ENCODE measurements around the gene CD99L2.

CD99L2 gene

GRCh38 chrX:150761176-150761818 lies 137.2 kb downstream of the CD99L2 start:
- no peak for DNase-seq

GRCh38 chrX:150759568-150760416 lies 138.7 kb downstream of the CD99L2 start:
- no peak for DNase-seq

DNA sequence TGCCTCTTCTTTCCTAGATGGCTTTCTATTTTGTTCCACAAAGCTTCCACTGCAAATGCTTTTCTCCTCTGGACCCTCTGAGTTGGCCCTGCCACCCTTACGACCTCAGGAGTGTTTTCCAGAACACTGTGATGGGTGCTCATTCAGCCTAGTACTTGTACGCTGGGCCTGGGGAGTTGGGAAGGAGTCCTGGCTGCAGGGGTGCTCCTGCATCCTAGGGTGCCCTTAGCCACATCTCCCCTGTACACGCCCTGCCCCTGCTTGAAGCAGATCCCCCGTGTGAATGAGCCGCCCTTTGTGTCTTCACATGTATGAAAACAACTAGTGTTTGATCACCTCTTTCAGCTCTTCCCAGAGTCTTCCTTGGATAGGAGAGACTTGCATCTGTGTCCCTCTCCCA lies 141.1 kb downstream of the CD99L2 start:
- no peak for DNase-seq

DNA sequence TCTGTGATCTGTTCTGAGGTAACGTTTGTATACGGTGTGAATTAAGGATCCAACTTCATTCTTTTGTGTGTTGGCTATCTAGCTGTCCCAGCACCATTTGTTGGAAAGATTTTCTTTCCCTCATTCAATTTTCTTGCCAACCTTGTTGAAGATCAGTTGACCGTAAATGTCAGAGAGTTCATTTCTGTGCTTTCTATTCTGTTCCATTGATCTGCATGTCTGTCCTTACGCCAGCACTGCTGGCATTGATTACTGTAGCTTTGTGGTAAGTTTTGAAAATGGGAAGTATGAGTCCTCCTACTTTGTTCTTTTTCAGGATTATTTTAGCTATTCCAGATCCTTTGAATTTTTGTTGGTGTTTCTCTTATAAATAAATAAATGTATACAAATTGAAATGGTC lies 144.5 kb downstream of the CD99L2 start:
- no peak for DNase-seq

- no peak for DNase-seq
Observed at GRCh38 chrX:150753357-150753756, 145.1 kb downstream of the CD99L2 start.

DNA sequence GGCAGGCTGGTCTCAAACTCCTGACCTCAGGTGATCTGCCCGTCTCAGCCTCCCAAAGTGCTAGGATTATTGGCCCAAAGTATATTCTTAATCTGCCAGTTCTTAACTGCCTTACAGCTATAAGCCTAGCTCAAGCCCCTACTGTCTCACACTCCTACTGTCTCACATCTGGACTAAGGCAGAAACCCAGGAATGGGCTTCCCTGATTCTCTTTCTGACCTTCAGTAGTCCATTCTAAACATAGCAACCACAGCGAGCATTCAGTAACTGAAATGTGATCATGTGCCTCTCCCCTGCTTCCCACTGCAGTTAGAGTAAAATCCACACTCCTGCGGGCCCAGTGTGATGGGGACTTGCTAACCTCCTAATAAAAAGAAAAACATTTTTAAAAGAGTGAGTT lies 146.3 kb downstream of the CD99L2 start:
- no peak for DNase-seq

DNA sequence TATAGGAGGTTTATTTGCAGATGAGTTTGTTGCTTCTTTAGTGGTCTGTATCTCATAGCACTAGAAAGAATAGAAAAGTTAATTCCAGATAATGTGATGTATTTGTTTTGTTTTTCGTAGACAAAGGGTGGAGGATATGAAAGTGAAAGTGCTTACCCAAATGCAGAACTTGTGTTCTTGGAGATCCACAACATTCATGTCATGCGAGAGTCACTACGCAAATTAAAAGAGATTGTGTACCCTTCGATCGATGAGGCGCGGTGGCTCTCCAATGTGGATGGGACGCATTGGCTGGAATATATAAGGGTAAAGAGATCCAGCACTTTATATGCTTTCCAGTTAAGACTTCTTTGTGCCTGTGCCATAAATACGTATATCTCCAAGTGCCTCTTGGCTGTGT lies 162.0 kb downstream of the CD99L2 start:
- DNase-seq: no peak

DNA sequence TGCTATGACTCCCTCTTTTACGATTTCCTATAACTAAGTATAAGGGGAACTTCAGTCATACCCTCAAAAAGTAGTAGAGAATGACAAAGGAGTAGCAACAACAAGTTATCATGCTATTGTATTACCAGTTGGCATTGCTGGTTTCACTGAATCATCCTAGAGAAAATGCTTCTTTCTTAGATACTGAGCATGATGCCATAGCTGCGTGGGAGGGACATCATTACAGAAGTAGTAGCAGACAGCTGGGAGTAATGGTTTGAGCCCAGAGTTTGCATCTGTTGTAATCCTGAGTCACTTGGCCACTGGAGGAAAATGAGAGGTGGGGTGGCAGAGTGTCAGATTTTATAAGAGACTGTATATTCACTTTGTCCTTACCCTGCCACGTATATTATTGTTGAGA lies 166.7 kb downstream of the CD99L2 start:
- DNase-seq: peak; percentile 72

DNA sequence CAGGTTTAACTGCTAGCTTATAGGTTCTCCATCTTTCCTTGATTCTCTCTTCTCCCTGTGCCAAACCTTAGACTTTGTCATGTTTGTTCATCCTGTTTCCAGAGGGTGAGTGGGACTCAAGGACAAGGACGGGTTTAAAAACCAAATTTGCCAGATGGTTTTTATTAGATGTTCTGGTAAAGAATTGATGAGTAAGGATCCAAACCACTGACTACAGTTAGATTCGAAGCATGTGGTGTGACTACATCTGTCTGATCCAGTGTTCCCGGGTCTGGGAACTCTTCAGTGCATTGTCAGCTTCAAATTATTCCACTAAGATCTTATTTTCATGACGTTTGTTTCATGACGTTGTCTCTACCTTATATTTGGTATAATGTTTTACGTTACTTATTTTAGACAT lies 167.7 kb downstream of the CD99L2 start:
- DNase-seq: no peak

DNA sequence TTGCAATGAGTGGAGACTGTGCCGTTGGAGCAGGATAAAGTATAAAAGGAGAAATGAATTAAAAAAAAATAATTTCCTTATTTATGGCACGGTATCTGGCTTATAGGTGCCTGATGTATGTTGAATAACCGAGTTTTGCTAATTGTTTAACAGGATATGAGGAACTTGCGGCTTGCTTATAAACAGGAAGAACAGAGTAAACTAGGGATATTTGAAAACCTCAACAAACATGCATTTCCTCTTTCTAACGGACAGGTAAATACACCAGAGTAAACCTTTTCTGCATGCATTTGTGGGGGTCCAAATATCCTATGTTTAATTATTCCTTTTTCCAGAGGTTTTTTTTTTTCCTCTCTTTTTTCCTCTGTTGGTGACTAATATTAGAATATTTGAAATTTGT lies 168.5 kb downstream of the CD99L2 start:
- DNase-seq: no peak

DNA sequence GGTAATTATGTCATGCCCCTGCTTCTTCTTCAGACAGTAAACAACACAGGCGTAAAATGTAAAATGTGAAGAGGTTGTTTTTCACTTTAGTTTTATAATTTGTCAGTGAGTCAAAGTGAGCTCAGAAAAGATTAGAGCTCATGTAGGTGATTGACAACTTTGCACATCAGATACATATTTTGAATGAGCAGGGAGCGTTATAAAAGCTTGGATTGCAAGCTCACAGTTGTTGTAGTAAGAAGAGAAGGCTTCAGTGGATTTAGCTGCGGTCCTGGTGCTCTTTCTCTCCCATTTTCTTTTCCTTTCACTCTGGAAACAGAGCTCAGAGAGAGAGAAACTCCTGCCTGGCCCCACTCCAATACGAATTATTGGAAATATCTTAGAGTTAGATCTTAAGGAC lies 178.8 kb downstream of the CD99L2 start:
- no peak for DNase-seq
